Fibroblast of villous mesenchyme (primary cell): ENCODE measurements around the gene APCDD1. TPM values are rescaled to one million over a fixed set of nuclear protein-coding genes. Genes with fewer than 3 reads are reported as not detected.
A peak's percentile ranks its signal among the peaks of the same experiment; 100 is the strongest.

Experiments
- DNase-seq: peaks from one replicate; pipeline ENCODE4 v3.0.0-alpha.2; 2010; ENCODE audit warnings: low read depth
- H3K4me3 ChIP-seq: 2 replicates; pipeline ENCODE4 v1.5.1; 2011; ENCODE audit warnings: low read depth, mild to moderate bottlenecking, low read length
- total RNA-seq: library from RNA; depleted of rRNA; stranded (reverse); fragments of >200 nt; gene quantifications from 2 replicates; pipeline ENCODE4 v1.2.3, GENCODE V29; 2012
- TF ChIP-seq, protein P1 (sequence below): IDR thresholded peaks from 2 replicates; pipeline ENCODE4 v1.5.1; 2012; ENCODE audit warnings: low read depth, mild to moderate bottlenecking, low read length; ENCODE audit not compliant: insufficient read depth

The APCDD1 gene
- total RNA-seq, result 3.5 and 5.8 TPM in 2 replicates

DNA sequence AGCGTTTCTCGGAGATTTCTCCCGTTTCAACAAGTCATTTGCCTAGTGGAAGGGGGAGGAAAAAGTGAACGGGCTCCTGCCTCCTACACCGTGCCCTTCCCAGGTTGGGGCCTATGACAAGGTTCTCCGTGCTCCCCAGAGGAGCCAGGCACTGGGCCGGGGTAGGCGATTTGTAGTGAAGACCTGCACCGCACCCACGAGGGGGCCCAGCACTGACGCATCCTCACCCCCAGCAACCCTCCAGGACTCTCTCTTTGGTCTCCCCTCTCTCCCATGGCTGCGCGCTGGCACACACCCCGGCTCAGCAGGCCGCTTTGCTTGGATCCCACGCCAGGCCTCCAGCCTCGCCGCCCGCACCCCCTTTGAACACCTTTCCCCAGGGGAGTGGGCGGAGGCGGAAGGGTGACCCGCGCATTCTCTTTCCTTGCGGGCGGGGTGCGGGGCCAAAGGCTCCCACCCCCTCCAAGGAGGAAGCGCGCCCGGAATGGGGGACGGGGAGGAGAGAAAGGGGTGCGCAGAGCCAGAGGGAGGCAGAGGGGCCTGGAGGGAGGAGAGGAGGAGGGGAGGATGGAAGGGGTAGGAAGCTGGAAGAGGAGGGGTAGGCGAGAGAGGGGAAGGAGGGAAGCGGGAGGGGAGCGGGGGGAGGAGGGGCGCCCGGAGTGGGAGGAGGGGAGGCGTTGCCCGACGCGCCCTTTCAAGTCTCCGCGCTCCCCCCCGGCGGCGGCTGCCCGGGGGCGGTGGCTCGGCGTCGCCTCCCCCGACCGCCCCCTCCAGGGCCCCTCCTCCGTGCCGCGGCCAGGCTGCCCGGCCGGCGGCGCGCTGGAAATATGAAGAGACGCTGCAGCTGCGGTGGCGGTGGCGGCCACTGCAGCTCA, at the start of gene APCDD1:
Gene APCDD1 (plus strand): TSS at position 830 of the 875 bp plus-strand sequence. CDS start 347 bp downstream, outside the sequence.
- TF ChIP-seq, protein P1, sequence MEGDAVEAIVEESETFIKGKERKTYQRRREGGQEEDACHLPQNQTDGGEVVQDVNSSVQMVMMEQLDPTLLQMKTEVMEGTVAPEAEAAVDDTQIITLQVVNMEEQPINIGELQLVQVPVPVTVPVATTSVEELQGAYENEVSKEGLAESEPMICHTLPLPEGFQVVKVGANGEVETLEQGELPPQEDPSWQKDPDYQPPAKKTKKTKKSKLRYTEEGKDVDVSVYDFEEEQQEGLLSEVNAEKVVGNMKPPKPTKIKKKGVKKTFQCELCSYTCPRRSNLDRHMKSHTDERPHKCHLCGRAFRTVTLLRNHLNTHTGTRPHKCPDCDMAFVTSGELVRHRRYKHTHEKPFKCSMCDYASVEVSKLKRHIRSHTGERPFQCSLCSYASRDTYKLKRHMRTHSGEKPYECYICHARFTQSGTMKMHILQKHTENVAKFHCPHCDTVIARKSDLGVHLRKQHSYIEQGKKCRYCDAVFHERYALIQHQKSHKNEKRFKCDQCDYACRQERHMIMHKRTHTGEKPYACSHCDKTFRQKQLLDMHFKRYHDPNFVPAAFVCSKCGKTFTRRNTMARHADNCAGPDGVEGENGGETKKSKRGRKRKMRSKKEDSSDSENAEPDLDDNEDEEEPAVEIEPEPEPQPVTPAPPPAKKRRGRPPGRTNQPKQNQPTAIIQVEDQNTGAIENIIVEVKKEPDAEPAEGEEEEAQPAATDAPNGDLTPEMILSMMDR, result no peak
- peak; percentile 45 for DNase-seq
- H3K4me3 ChIP-seq, result peak within 1 kb of the TSS; percentile 68

DNA sequence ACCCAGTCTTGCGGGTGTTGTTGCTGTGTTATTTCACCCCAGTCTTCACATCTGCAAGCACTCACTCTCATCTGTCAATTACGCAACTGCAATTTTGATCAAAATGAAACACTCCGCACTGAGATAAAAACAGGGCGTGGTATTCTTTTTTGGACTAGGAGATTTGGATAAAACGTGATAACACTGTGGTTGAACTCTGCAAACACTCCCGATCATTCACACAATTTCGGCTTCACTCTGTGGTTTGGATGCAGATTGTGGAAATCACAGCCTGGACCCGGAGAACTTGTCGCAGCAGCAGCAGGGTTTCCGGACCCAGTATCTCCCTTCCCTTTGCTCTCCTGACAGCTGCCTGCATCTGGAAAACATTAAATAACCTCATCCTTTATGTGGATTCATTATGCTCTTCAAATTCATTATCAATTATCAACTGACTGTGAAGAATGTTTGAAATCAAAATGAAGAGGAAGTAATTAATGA, 49.4 kb upstream of the APCDD1 start:
- TF ChIP-seq, protein P1, result no peak
- H3K4me3 ChIP-seq, result no peak overlapping the region
- DNase-seq, result no peak

DNA sequence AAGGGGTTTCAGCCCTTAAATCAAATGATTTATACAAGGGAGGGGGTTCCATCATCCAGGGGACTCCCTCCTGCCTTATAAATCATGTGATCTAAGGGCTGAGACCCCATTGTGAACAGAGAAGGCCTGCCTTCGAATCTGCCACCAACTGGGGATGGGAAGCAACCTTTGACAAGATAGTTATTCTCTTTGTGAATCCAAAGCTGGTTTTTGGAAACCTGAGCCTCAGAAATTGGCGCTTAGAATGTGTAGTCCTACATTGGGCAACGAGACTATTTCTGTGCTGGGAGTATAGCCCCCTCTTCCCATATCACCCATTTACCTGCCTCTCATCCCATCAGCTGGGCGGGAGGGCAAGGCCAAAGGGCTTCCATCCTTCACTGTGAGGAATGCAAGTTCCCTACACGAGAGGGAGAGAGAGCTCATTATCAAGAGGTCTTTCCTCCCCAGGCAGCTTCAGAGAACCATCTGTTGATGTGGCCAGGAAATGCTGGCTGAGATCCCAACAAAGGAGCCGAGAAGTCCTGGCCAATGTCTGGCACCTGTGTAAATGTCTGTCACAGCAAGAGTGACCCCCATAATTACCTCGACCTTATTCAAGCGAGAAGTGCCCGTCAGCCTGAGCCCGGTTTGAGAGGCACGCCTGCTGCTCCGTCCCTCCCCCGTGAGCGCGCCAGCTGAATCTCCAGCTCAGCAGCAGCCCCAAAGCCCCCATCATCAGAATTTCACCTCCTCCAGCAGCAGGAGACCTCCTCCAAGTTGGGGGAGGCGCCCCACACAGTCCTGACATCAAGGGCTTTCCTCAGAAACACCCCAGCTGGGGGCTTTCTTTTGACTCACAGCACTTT, 48.4 kb upstream of the APCDD1 start:
- TF ChIP-seq, protein P1, result no peak
- no peak overlapping the region for H3K4me3 ChIP-seq
- DNase-seq, result no peak

- TF ChIP-seq, protein P1, result no peak
- no peak for DNase-seq
- no peak overlapping the region for H3K4me3 ChIP-seq
Measured at GRCh38 chr18:10408131-10408530, 46.3 kb upstream of the APCDD1 start.

- TF ChIP-seq, protein P1, result no peak
- DNase-seq, result no peak
- H3K4me3 ChIP-seq, result no peak overlapping the region
Measured at GRCh38 chr18:10409041-10409440, 45.4 kb upstream of the APCDD1 start.

GRCh38 chr18:10410472-10411308, 43.7 kb upstream of the APCDD1 start:
- TF ChIP-seq, protein P1, result no peak
- DNase-seq, result no peak
- H3K4me3 ChIP-seq, result no peak overlapping the region
